DND-41 (cell line): ENCODE data around the gene THSD1.

Experiments
- ATAC-seq: fragments of 200-7000 bp; cut with Tn5 transposase; 3 replicates; pipeline ENCODE4 v1.9.1; 2021; ENCODE audit warnings: low read depth; ENCODE audit not compliant: insufficient read depth
- DNase-seq: peaks from one replicate; pipeline ENCODE4 v3.0.0-alpha.2; 2020
- H2AFZ ChIP-seq: 2 replicates; pipeline ENCODE4 v1.6.0; 2012; ENCODE audit warnings: low read depth, low read length
- H3K27ac ChIP-seq: 2 replicates; pipeline ENCODE4 v1.5.1; 2012; ENCODE audit warnings: low read length, inconsistent platforms
- H3K27me3 ChIP-seq: fragments of 200-600 bp; sonication (generic); 2 replicates; pipeline ENCODE4 v1.6.0; 2012; ENCODE audit warnings: low read length, mild to moderate bottlenecking, inconsistent platforms; ENCODE audit not compliant: insufficient read depth, poor library complexity
- H3K36me3 ChIP-seq: 2 replicates; pipeline ENCODE4 v1.5.1; 2012; ENCODE audit warnings: low read length, inconsistent platforms; ENCODE audit not compliant: insufficient read depth
- H3K4me1 ChIP-seq: 2 replicates; pipeline ENCODE4 v1.5.1; 2012; ENCODE audit warnings: mild to moderate bottlenecking, low read length; ENCODE audit not compliant: insufficient read depth
- H3K4me2 ChIP-seq: 2 replicates; pipeline ENCODE4 v1.6.0; 2012; ENCODE audit warnings: mild to moderate bottlenecking, moderate library complexity, low read length, inconsistent platforms; ENCODE audit not compliant: insufficient read depth
- H3K4me3 ChIP-seq, 2 experiments: fragments of 200-600 bp in 1 of 2; shearing (Covaris generic) in 1 of 2; 2 replicates each; pipeline ENCODE4 v1.5.1; 2012 to 2016; ENCODE audit warnings: inconsistent platforms in 2 of 2, low read length in 2 of 2, mild to moderate bottlenecking in 2 of 2, low read depth in 1 of 2, moderate library complexity in 1 of 2
- H3K79me2 ChIP-seq: 2 replicates; pipeline ENCODE4 v1.6.0; 2012; ENCODE audit warnings: low read length, inconsistent platforms; ENCODE audit not compliant: insufficient read depth
- H3K9ac ChIP-seq: 2 replicates; pipeline ENCODE4 v1.6.0; 2012; ENCODE audit warnings: low read depth, mild to moderate bottlenecking, inconsistent platforms, low read length, moderate library complexity
- H3K9me3 ChIP-seq: 2 replicates; pipeline ENCODE4 v1.5.1; 2012; ENCODE audit warnings: low read length, moderate library complexity, mild to moderate bottlenecking, inconsistent platforms; ENCODE audit not compliant: insufficient read depth, severe bottlenecking
- H4K20me1 ChIP-seq: 2 replicates; pipeline ENCODE4 v1.6.0; 2012; ENCODE audit warnings: low read length; ENCODE audit not compliant: insufficient read depth
- CTCF ChIP-seq: IDR thresholded peaks from 2 replicates; pipeline ENCODE4 v1.5.1; 2012; ENCODE audit warnings: borderline replicate concordance, low read length, moderate library complexity, mild to moderate bottlenecking; ENCODE audit not compliant: poor library complexity, severe bottlenecking; ENCODE audit errors: extremely low read depth
- EZH2 ChIP-seq: IDR thresholded peaks from 3 replicates; pipeline ENCODE4 v1.6.1; 2012; ENCODE audit warnings: borderline replicate concordance, low read depth, mild to moderate bottlenecking, moderate library complexity, low read length, inconsistent platforms; ENCODE audit not compliant: severe bottlenecking

Gene THSD1

GRCh38 chr13:52450793-52451116, 44.8 kb upstream of the THSD1 start:
- H3K4me1 ChIP-seq, result peaks cover 48% of the 10 kb centered on the region
- peak overlapping the region; percentile 96 for H3K9ac ChIP-seq
- DNase-seq, result no peak
- 0 out of 2 replicates have a peak overlapping the region, but pooled peaks have one; percentile 37 for H3K27ac ChIP-seq
- H2AFZ ChIP-seq, result peak overlapping the region; percentile 84
- peak overlapping the region; percentile 76 for H3K4me2 ChIP-seq
- TF ChIP-seq CTCF, result no peak
- no peak for TF ChIP-seq EZH2
- no peaks in the 10 kb centered on the region for H3K9me3 ChIP-seq
- peaks cover 58% of the 10 kb centered on the region for H3K79me2 ChIP-seq
- H4K20me1 ChIP-seq, result peaks cover 18% of the 10 kb centered on the region; the same call in 1 of the 2 replicates
- no peaks in the 10 kb centered on the region for H3K27me3 ChIP-seq
- H3K4me3 ChIP-seq, result peak overlapping the region in 1 of 2 experiments; percentile 49; a peak in 2 of 4 replicates
- peaks cover 27% of the 10 kb centered on the region for H3K36me3 ChIP-seq
- ATAC-seq, result no peak

- peaks cover 18% of the 10 kb centered on the region; the same call in 1 of the 2 replicates for H4K20me1 ChIP-seq
- no peaks in the 10 kb centered on the region for H3K9me3 ChIP-seq
- no peaks in the 10 kb centered on the region for H3K27me3 ChIP-seq
- ATAC-seq, result peak; percentile 76
- TF ChIP-seq CTCF (peak; percentile 97), EZH2 (no peak)
- peak within 1 kb of the TSS; percentile 76 for H3K4me2 ChIP-seq
- peaks cover 48% of the 10 kb centered on the region for H3K4me1 ChIP-seq
- peaks cover 53% of the 10 kb centered on the region for H3K79me2 ChIP-seq
- peaks cover 28% of the 10 kb centered on the region for H3K36me3 ChIP-seq
- H3K27ac ChIP-seq, result peak within 1 kb of the TSS; percentile 93
- H2AFZ ChIP-seq, result peak within 1 kb of the TSS; percentile 88
- peak within 1 kb of the TSS; percentile 96 for H3K9ac ChIP-seq
- H3K4me3 ChIP-seq, result peak within 1 kb of the TSS; percentile 91 to 97
- DNase-seq, result peak; percentile 93
Measured at GRCh38 chr13:52450012-52450792, 44.2 kb upstream of the THSD1 start, which contains the start of gene VPS36. Gene VPS36, minus strand, starts transcription at chr13:52450634. Its CDS starts 40 bp downstream, at chr13:52450594.

GRCh38 chr13:52449331-52450011, 43.5 kb upstream of the THSD1 start:
- peak overlapping the region; percentile 93 for H3K27ac ChIP-seq
- H3K27me3 ChIP-seq, result no peaks in the 10 kb centered on the region
- peak overlapping the region; percentile 91 to 97 for H3K4me3 ChIP-seq
- ATAC-seq (peak; percentile 17; the same call in 2 of the 3 replicates), DNase-seq (no peak)
- H3K9me3 ChIP-seq, result no peaks in the 10 kb centered on the region
- TF ChIP-seq EZH2 (no peak), CTCF (no peak)
- peak overlapping the region; percentile 76 for H3K4me2 ChIP-seq
- peaks cover 32% of the 10 kb centered on the region for H3K36me3 ChIP-seq
- peak overlapping the region; percentile 88 for H2AFZ ChIP-seq
- H3K4me1 ChIP-seq, result peaks cover 44% of the 10 kb centered on the region
- peaks cover 18% of the 10 kb centered on the region; the same call in 1 of the 2 replicates for H4K20me1 ChIP-seq
- H3K9ac ChIP-seq, result peak overlapping the region; percentile 96
- H3K79me2 ChIP-seq, result peaks cover 57% of the 10 kb centered on the region
